GM18519 (cell line): Measurements from ENCODE around the gene LAMB1.
A peak's percentile ranks its signal among the peaks of the same experiment; 100 is the strongest.
"Not testable (repeated sequence)": the region's sequence is repeated elsewhere in the genome, so short reads cannot be mapped to it uniquely, and the experiment has no call there.

Experiments used
- ATAC-seq: cut with Tn5 transposase; IDR thresholded peaks from one replicate; pipeline ENCODE4 v1.9.1; 2021; ENCODE audit warnings: mild to moderate bottlenecking, moderate library complexity; ENCODE audit not compliant: unreplicated experiment, low FRiP score

The LAMB1 gene

DNA sequence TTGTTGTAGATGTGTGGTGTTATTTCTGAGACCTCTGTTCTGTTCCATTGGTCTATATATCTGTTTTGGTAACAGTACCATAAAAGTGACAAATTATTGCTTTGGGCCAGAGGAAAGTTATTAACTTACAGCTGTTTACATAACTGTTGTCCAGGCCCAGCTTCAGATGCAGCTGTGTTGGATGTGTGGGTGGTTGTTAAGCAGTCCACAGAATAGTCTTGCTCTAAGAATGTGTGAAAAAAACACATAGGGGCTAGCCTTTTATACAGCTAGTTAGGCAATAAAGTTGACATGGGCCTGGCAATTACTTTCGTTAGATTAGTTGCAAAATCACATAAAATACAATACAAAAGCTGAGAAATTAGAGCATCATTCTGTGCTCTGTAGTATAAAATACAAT, 80.1 kb downstream of the LAMB1 start:
- ATAC-seq, result no peak

DNA sequence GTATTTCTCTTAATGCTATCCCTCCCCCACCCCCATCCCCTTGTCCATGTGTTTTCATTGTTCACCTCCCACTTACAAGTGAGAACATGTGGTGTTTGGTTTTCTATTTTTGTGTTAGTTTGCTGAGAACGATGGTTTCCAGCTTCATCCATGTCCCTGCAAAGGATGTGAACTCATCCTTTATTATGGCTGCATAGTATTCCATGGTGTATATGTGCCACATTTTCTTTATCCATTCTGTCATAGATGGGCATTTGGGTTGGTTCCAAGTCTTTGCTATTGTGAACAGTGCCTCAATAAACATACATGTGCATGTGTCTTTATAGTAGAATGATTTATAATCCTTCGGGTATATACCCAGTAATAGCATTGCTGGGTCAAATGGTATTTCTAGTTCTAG, 81.1 kb downstream of the LAMB1 start:
- not testable (repeated sequence) for ATAC-seq

DNA sequence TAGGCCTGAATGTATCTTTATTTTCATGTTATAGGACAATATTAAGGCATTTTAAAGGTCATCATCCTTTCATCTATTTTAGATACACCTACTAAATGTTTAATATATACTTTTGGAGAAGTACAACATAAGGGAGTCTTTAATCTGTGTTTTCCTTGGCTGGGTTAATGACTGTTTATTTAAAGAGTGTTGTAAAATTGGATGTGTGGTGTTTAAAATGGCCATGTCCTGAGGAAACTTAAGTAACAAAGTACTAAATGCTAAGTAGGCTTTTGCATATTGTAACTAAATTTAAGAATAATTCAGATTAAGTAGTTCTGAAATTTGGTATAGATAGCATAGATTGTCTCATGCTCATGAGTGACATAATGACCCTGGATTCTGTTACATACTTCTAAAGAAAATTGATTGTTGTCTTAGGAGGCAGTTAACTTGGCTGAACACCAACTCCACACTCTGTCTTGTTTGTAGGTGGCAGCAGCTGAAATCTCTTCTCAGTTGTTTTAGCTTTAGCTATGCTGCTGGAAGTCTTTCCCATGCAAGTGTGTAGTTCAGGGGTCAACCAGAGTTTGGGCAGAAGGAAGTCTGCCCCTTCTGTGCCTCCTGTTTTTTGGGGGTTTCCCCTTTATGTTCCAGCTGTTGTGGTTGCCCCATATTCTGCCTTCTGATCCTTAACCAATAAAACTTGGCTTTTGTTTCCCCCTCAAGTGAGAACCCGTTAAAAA, 82.8 kb downstream of the LAMB1 start:
- ATAC-seq, result no peak

DNA sequence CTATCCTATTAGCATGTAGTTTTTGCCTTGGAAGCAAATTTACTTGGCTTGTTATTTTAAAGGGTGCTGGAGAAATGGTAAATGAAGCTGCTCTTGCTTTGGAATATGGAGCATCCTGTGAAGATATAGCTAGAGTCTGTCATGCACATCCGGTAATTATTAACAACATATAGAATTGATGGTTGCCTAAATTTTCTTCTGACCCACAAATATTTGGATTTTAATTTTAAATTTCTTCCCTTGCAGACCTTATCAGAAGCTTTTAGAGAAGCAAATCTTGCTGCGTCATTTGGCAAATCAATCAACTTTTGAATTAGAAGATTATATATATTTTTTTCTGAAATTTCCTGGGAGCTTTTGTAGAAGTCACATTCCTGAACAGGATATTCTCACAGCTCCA, 84.0 kb downstream of the LAMB1 start:
- no peak for ATAC-seq

DNA sequence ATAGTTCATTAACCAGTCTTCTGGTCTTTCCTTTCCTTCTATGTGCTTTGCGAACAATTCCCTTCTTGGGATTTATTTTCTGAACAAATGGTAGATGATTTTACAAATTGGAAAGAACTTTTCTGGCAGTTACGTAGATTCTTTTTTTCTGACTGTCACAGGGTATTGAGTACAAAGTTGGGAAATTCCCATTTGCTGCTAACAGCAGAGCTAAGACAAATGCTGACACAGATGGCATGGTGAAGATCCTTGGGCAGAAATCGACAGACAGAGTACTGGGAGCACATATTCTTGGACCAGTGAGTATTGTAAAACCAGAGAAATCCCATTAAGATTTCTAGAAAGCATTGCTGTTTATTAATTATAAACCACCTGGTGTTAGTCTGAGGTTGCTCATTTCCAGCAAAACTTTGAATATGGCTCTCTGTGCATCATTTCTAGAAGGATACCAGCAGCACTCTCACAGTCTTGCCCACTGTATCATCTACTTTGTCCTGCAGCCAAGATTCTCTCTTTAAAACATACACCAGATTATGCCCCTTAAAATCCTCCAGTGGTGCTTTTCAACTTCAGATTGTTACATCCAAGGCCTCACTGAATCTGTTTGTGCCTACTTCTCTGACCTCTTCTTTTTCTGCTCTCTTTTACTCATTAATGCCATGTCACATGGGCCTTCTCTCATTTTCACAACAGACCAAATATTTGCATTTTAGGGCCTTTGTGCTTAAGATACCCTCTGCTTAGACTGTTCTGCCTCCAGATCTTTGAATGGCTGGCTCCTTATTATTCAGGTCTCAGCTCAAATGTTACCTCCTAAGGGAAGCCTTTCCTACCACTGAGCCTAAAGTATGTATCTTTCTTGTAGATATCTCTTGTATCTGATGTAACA, 85.0 kb downstream of the LAMB1 start:
- ATAC-seq, result no peak

DNA sequence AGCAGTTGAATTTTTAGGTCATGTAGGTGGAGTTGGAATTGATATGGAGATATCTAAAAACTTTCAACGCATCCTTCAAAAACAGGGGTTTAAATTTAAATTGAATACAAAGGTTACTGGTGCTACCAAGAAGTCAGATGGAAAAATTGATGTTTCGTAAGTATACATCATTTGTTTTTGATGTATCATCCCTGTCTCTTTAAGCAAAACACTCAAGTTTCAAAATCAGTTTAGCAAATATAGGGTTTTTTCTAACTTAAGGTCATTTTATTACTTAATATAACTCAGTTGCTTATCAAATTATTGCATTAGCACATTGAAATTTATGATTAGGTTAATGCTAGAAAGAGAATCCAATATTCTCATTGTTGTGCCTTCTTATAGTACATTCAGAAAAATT, 87.4 kb downstream of the LAMB1 start:
- ATAC-seq, result no peak

DNA sequence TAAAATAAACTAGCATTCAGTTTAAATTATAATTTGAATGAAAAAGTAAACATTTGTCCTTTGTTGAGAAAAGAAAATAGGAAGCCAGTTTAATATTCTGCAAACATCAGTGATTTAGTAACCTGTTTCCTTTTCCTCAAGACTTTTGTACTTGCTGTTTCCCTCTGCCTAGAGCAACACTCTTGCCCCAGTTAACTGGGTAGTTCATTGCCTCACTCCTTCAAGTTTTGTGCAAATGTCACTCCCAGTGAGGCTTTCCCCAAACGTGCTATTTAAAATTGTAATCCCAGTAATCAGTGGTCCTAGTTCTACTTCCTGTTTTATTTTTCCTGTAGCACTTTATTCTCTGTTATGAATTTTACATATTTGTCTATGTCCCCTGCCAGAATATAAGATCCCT, 88.1 kb downstream of the LAMB1 start:
- no peak for ATAC-seq

DNA sequence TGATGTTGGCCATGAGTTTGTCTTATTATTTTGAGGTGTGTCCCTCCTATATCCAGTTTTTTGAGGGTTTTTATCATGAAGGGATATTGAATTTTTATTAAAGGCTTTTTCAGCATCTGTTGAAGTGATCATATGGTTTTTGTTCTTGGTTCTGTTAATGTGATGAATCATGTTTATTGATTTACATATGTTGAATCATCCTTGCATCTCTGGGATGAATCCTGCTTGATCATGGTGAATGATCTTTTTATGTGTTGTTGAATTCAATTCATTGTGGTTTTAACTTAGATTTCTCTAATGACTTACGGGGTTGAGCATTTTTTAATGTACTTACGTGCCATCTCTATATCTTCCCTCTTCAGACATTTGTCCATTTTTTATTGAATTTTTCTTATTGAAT, 89.1 kb downstream of the LAMB1 start:
- ATAC-seq, result no peak

DNA sequence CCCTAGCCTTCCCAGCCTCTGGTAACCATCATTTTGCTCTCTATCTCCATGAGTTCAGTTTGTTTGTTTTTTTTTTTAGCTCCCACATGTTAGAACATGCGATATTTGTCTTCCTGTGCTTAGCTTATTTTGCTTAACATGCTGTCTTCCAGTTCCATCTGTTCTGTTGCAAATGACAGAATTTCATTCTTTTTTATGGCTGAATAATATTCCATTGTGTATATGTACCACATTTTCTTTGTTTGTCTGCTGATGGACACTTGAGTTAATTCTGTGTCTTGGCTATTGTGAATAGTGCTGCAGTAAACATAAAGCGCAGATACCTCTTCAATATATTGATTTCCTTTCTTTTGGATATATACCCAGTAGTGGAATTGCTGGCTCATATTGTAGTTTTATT, 91.0 kb downstream of the LAMB1 start:
- ATAC-seq, result no peak

DNA sequence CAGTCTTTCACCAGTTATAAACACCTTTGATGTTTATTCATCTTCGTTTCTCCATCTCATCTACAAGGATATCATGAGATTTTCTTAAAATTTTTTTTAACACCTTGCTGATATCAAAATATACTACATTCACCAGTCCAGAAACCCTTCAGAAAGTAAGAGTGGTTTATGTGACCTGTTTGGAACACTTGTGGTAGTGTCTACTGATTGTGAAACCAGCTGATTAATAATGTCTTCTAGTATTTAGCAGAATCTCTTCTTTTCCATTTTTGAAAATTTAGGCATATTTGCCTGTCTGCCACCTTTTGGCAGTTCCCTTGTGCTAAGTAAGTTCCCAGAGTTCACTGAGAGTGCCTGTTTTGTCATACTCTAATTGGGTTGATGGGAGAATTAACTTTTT, 93.5 kb downstream of the LAMB1 start:
- no peak for ATAC-seq

DNA sequence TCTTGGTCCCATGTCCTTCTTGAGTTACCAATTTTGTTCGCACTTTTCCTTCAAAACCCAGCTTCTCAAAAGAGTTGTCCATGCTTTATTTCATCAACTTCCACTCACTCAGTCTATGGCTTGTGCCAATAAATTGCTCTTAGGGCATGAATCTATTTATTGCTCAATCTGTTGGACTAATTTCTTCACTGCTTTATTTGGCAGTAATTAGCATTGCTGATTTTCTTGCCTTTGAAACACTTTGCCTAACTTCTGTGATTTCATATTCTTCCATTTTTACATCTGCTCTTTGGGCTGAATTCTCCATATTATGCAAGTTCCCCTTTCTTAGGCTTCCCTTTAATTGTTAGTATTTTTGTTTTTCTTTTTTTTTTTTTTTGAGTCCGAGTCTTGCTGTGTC, 95.2 kb downstream of the LAMB1 start:
- ATAC-seq, result no peak

DNA sequence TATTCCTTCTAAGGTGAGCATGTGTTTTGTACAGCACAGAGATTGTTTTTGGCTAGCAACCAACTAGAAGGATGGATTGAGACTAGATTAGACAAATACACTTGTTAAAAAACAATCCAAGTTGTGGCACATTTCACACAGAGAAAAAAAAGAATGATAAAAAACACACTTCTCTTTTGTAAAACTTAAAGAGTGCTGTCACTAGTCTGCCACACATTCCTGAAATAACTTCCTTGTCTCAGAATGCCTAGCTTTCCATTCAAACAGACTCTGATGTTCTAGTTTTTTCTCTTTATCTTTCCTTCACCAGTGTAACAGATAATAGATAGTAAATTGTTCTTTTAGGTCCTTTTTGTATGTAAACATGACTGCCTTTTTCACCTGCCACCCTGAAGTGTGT, 100.6 kb downstream of the LAMB1 start:
- ATAC-seq, result no peak

DNA sequence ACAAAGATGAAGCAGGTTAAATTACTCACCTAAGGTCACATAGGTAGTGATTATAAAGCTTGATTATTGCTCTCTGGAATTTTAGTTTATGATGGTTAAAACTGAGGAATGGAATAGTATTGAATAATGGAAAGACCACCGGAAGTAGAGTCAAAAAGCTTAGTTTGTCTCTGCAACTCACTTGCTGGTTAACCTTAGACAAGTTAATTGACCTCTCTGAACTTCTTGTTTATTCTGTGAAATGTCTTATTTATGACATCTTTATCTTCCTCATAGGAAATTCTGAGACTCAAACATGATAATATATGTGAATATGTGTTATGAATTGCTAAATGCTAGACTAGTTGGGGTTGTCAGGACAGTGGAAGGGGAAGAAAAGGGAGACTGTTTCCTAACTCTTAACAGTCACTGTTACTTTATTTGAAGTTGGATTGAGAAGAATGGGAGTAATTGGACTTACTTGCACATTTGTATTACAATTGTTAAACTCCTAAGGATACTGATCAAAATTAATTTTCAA, 102.4 kb downstream of the LAMB1 start:
- no peak for ATAC-seq

DNA sequence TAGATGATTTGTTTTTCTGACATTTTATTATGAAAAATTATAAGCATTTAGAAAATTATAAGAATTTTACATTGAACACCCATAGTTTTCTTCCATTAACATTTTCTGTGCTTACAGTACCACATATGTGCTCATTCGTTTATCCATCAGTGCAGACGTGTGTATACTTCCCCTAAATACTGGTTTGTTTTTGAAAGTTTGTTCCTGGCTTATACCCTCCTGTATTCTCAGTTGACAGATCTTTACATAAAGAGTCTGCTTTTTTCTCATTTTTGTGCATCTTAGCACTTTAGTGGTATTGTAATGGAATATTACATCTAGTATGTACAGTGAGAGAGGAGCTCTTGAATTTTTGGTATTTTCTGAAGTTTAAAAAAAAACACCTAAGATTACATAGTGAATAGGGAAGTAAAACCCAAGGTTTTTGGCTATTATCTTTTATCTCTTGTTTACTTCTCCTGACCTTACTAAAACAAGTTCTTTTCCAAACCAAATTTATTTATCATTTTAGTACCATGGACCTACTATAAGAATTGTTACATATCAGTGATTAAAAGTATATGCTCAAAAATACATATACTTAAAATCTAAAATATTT, 103.9 kb downstream of the LAMB1 start:
- ATAC-seq, result no peak

DNA sequence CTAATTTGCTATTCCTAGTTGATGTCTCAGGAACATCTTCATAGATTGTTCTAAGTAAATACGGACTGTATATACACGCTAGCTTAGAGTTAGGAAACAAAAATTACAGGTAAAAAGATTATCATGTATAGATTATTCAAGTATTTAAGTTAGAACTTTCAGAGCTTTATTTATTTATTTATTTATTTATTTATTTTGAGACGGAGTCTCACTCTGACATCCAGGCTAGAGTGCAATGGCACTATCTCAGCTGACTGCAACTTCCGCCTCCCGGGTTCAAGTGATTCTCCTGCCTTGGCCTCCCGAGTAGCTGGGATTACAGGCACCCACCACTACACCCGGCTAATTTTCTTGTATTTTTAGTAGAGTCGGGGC, 110.6 kb downstream of the LAMB1 start:
- ATAC-seq, result not testable (repeated sequence)

DNA sequence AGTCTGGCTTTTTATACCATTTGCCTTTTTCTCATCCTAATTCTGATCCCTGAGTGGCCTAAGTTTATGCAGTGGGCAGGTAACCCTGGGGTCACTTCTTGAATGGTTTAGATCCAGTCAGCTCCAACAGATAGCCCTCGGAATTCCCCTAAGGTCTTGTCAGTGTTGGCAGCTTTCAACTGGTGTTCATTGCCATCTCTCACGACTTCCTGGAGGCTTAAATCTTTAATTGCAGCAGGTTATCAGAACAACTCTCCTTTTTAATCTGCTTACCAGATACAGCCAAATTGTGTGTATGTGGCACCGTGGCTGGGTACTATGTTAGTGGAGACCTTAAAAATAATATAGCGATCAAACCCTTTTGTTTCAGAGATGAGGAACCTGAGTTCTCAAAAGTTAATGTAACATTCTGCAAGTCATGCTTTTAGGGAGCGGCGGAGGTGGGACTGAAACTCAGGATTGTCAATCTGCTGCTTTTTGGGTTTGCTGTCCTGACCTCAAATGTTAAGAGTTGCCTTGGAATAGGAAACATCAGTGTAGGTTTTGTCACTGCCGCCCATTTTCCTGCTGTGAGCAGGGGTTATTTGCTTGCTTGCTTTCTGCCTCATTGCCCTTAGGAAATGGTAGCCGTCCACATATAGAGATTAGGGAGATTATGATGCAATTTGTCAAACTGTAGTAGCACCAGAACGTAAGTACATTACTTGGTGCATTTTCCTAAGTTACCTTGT, 111.2 kb downstream of the LAMB1 start:
- peak; percentile 1 for ATAC-seq

DNA sequence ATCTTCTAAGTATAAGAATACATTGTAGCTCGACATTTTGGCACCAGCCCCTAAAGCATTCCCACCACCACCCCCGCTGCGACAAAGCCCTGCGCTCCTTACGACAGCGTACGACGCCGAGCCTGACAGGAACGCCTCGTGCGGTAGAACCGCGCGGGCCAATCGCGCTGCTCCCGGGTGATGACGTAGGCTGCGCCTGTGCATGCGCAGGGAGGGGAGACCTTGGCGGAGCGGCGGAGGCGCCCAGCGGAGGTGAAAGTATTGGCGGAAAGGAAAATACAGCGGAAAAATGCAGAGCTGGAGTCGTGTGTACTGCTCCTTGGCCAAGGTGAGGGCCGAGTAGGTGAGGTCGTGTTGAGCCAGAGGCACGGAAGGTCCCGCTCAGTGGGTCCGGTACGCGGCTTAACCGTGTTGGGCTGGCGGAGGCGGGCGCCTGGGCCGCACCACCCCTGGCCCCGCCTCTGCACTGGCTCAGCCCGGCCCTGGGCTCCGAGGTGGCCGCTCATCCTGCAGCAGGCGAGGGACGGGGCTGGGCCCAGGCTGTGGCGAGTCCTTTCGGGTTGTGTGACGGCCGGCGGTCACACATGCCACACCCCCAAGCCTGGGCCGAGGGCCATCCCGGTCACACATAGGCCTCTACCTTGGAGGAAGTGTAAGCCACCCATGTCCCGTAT, 111.9 kb downstream of the LAMB1 start, which contains the start of gene DLD:
DLD (plus strand) TSS at position 222 of the 674 bp plus-strand sequence; CDS start at position 290, 68 bp downstream.
- peak; percentile 98 for ATAC-seq

DNA sequence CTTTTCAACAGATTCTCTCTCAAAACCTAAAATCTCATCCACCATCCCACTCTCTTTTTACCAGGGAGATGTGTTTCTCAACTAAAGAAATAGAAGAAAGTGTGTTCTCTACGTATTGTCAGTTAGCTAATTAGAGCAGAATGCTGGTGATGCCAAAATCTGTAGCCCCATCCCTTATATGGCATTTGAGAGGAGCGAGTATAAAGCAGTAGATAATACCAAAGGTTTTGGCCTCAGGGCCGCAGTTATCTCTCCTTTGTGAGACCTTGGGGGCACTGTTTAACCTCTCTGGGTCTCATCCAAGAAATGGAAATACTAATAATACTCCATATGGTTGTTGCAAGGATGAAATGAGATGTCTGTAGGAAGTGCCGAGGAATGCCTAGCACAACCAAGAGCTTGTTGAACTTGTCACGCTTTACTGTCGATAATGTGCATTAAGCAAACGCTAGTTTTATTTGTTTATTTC, 112.4 kb downstream of the LAMB1 start:
- no peak for ATAC-seq

DNA sequence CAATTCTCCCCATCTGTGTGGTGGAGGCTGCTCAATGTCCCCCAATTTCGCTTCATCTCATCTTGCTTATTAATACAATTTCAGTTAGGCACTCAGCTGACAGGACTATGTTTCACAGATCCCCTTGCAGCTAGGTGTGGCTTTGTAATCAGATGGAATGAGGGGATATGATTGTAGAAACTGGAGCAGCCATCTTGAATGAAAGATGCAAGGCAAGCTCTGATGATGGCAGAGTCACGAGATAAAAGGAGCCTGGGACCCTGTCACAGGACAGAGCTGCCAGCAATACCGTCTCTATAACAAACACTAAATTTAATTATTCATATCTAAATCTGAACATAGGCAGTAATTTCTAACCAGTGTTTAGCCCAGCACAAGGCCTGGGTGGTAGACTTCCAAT, 113.0 kb downstream of the LAMB1 start:
- no peak for ATAC-seq

DNA sequence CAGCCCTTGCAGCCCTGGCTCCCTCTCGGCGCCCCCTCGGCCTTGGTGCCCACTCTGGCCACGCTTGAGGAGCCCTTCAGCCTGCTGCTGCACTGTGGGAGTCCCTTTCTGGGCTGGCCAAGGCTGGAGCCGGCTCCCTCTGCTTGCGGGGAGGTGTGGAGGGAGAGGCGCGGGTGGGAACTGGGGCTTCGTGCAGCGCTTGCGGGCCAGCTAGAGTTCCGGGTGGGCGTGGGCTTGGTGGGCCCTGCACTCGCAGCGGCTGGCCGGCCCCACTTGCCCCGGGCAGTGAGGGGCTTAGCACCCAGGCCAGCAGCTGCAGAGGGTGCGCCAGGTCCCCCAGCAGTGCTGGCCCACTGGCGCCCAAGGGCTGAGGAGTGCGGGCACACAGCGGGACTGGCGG, 115.1 kb downstream of the LAMB1 start:
- not testable (repeated sequence) for ATAC-seq
